Heart left ventricle (tissue), 13 donors: ENCODE measurements around the gene SAA4.

Experiments
- POLR2A ChIP-seq, 2 donors: fragments of 450-650 bp; IDR thresholded peaks; one replicate each; pipeline ENCODE4 v1.6.1; 2017; ENCODE audit warnings: antibody characterized with exemption in 2 of 2, mild to moderate bottlenecking in 2 of 2, moderate library complexity in 2 of 2
- TF ChIP-seq, protein P1 (sequence below), 12 donors: fragments of 200-600 bp; sonication (generic) in 4 of 12; IDR thresholded peaks; one replicate each; pipeline versions ENCODE4 v1.5.0 to v1.8.0; 2018 to 2022; ENCODE audit warnings: antibody characterized with exemption in 12 of 12, mild to moderate bottlenecking in 5 of 12
- donor health status: ischemic (EF 13 %, LVEDD 7.1; RV severe dilation, severe dysfunction).
- donor health status: DM: no; HTN: yes; CAD: no.
- donor health status: DM: no; HTN: no; CAD: no.
- donor health status: ischemic (EF 25% LVEDD 6.9; RV normal size, moderate dysfunction).
- donor health status: ischemic (EF 25% LVEDD 5.7; RV mildly dilated, moderate dysfunction).
- donor health status: ischemic (EF 35%, LVEDD 5.7; RV mildly dilated, moderate dysfunction).
- donor health status: nonischemic (EF 11% LVEDD 7.7; RV severe dilation, severe dysfunction).
- donor health status: DM: yes; HTN: yes; CAD: no.
- donor health status: PGD.
- donor health status: ischemic (EF 29% LVEDD 5.4; RV normal size, mild dysfunction).
- donor health status: nonischemic (EF 23%, LVEDD 6.1; RV moderate dilation, normal function).

DNA sequence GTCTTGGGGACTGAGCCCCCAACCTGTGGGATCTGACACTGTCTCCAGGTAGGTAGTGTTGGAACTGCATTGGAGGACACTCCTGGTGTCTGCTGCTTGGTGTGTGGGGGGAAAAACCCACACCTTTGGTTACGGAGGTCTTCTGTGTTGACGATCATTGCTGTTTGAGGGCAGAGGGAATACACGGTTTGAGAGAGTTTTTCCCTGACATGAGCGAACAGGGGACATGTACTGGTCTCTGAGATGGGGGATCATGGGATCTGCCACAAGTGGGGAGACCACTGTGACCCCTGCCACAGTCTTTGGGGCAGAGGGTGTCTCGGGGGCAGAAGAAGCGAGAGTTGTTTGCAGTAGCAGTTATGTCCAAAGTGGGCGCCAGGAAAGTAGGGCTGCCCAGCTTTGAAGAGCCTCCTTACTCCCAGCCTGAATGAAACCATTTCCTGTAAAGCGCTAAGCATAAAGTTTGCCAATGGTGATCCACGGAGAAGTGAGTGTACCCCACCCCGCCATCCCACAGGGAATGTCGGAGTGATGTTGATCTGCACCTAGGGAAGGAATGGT is 17.3 kb upstream of the SAA4 start:
- TF ChIP-seq, protein P1, sequence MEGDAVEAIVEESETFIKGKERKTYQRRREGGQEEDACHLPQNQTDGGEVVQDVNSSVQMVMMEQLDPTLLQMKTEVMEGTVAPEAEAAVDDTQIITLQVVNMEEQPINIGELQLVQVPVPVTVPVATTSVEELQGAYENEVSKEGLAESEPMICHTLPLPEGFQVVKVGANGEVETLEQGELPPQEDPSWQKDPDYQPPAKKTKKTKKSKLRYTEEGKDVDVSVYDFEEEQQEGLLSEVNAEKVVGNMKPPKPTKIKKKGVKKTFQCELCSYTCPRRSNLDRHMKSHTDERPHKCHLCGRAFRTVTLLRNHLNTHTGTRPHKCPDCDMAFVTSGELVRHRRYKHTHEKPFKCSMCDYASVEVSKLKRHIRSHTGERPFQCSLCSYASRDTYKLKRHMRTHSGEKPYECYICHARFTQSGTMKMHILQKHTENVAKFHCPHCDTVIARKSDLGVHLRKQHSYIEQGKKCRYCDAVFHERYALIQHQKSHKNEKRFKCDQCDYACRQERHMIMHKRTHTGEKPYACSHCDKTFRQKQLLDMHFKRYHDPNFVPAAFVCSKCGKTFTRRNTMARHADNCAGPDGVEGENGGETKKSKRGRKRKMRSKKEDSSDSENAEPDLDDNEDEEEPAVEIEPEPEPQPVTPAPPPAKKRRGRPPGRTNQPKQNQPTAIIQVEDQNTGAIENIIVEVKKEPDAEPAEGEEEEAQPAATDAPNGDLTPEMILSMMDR (IDR thresholded peaks at IDR 0.05): no peak
- no peak for TF ChIP-seq POLR2A (IDR thresholded peaks at IDR 0.05)
